Measurements from ENCODE around the gene PSD2.
A peak's percentile ranks its signal among the peaks of the same experiment; 100 is the strongest.

The PSD2 gene

GRCh38 chr5:139859013-139859412, 63.4 kb downstream of the PSD2 start:
- no peak for DNase-seq

DNA sequence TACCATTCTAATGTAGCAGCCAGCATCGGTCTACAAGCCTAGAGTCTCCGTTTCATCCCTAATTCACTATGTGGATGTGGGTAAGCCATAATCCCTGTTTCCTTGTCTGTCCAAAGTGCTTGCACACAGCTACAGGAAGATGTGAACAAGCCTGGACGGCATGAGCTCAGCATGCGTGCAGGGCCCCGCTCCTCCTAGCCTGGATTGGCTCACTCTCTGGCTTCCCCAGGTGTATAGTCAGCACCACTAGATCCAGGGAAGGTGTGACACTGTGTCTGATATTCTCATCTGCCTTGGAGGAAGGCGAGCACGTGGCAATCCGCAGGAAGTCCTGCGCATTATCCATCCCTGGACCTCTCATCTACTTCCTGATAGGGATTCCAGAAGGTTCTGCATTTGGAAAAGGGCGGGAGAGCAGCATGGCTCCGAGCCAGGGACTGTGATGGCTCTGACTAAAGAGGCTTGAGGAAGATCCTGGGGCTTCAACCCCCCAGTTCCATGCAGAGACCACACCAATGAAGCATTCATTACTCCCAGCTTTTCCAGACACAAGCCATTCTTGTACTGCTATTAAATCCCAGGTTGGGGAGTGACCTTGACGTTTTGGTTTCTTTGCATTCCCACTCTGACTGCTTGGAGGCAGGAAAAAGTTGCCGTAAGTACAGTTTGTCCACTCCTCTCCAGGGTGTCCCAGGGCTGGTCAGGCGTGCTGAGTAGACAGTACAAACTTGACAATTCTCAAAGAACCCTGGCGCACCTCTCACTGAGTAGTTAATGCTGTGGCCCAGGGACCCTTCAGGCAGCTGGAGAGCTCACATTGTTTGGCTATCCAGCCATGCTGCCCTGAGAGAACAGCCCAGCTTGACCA, 65.6 kb downstream of the PSD2 start:
- no peak for DNase-seq

DNA sequence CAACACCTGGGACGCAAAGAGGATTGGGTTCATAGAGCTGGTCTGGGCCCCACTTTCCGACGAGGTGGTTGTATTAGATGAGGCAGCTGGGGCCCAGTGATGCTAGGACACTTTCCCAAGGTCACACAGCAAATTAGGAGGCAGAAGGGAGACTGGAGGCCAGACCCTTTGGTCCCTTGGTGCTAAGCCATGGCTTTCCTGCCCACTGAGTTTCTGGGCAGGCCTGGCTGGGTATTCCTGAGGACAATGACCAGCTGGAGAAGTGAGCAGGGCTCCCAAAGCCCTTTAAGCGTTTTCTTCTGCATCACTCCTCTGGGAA, 66.2 kb downstream of the PSD2 start:
- DNase-seq, result no peak

- no peak for DNase-seq
These were observed 66.7 kb downstream of the PSD2 start for GRCh38 chr5:139862313-139862712.

GRCh38 chr5:139862803-139863202, 67.2 kb downstream of the PSD2 start:
- DNase-seq, result no peak

DNA sequence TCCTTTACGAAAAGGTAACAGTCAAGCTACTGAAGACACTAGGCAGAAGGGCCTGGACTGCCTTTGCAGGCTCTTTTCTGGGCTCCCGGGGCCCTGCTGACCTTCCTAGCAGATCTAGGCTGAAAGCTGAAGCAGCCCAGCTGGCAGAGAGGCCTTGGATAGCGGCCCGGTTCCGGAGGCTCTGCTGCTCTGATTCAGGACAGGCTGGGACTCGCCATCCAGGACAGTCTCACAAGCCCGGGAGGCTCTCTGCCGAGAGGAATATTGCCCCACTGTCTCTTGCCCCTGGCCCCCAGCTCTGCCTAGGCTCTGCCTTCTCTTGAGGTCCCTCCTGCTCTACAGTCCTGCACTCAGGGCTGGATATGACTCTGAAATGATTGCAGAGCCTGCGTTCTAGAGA, 67.8 kb downstream of the PSD2 start:
- no peak for DNase-seq

DNA sequence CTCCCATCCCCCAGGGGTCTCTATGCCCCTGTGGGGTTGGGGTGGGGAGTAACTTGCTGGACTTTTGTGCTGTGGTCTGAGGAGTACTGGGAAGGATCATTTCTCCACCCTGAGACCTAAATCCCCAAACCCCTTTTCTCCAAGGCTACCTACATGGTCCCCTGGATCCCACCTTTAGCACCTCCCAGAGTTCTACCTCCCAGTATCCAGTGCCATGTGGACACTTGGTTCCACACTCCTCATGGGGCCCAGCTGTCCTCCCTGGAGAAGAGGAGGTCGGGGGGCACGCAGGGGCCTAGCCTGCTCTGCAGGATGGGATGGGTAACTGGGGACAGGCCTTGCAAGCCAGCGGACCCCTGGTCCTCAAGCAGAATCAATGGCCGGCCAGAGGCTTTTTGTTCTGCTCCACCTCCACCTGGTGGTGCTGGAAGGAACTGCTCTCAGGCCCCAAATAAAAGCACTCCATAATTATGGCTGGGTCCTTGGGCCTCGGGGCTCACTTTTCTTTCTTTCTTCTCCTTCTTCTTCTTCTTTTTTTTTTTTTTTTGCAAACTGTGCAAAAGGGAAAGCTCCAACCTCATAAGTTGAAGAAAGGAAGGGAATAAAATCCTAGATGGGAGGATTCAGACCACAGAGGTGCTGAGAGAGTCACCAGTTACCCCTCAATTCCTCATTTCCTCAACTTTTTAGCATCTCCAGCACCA, 68.4 kb downstream of the PSD2 start:
- peak; percentile 0 for DNase-seq

DNA sequence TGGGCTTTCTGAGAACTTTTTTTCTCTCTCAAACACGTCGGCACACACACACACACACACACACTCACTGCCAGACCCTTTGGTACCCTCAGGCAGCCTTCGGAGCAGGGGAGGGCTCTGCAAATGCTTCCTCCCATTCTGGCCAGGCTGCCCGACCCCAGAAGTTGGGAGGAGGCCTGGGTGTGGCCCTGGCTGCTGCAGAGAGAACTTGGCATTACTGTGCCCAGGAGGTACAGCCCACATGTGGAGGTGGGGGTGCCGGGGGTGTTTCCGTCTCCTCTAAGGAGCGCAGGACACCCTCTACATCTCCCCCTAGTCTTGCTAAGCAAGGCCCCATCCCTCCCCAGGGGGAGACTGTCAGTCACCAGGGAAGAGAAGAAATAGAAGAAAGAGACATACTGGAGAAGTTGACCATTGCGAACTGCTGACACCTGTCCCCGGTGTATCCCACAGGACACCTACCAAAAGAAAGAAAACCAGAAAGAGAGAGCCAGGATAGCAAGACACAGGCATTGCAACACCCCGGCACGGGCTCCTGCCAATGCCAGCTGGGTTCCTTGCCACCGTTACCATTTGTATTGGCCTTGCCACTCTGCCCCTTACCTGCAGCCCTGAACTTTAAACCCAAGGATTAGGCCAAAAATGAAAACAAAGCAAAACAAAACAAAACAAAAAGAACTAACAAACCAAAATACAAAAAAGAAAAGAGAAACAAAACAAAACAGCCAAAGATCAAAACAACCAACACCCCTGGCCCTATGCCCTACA, 69.3 kb downstream of the PSD2 start:
- DNase-seq, result no peak

GRCh38 chr5:139867109-139867508, 71.5 kb downstream of the PSD2 start:
- DNase-seq, result no peak

GRCh38 chr5:139867581-139867980, 72.0 kb downstream of the PSD2 start:
- no peak for DNase-seq

GRCh38 chr5:139869042-139869790, 73.6 kb downstream of the PSD2 start:
- DNase-seq, result no peak

GRCh38 chr5:139870677-139871076, 75.1 kb downstream of the PSD2 start:
- no peak for DNase-seq

DNA sequence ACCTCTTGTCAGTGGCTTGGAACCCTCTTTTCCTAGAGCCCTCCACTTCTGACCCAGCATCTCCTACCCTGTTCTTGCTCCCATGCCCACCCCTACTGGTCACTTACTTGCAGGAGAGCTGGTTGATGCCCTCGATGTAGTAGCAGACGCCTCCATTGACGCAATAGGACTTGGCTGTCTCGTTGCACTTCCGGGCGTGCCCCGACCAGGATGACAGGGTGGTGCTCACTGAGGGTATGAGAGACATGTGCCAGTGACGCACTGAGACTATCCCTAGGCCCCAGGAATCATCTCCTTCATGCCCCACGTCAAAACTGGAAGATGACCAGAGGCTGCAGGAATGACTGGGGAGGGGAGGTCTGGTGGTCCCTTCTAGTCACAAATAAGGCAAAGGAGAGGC, 76.0 kb downstream of the PSD2 start:
- DNase-seq, result no peak

- no peak for DNase-seq
These were observed 76.6 kb downstream of the PSD2 start for GRCh38 chr5:139872052-139872766.

- no peak for DNase-seq
These were observed 77.5 kb downstream of the PSD2 start for GRCh38 chr5:139872851-139873794.

DNA sequence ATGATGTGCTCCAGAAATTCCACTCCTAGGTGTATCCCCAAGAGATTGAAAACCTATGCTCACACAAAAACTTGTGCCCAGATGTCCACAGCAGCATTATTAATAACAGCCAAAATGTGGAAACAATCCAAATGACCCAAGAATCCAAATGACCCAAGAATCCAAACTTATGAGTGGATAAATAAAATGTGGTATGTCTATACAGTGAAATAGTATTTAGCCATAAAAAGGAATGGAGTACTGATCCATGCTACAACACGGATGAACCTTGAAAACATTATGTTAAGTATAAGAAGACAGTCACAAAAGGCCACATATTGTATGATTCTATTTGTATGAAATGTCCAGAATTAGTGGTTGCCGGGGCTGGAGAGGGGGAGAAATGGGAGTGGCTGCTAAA, 80.3 kb downstream of the PSD2 start:
- no peak for DNase-seq

DNA sequence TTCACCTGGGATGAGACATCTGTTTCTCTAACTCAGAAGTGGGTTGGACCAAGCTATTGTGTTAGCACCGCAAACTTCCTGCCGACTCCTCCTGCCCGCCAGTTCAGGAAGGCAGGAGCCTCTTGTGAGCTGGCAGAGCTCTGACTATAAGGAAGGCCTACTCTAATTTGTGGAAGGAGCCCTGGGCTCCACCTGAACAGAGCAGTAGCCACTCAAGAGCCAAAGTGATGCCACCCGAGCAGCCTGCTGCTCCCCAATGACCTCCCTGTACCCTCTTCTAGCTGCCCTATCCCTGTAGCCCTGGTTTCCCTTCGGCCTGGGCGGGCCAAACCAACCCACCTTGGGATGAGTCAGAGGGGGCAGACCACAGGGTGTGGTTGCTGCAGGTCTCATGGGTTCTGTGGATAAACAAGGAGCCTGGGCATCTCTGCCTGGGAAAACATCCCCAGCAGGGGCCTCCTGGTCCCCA, 81.6 kb downstream of the PSD2 start:
- DNase-seq, result no peak

DNA sequence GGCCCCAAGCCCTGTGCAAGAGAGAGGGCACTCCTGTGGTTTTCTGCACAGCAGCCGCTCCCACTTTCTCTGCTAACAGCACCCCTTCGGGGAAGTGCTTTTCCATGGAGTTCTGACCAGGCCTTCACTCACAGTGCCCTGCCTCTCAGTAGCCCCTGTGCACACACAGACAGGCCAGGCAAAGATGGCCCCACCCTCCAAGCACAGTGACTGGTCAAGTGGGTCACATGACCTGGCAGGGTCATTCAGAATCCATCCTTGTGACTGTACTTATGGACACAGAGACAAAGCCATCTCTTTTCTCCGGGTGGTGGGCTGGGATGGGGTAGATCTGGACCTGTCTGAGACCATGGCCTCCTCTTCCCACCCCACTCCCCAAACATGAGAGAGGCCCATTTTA, 82.5 kb downstream of the PSD2 start:
- DNase-seq, result no peak

DNA sequence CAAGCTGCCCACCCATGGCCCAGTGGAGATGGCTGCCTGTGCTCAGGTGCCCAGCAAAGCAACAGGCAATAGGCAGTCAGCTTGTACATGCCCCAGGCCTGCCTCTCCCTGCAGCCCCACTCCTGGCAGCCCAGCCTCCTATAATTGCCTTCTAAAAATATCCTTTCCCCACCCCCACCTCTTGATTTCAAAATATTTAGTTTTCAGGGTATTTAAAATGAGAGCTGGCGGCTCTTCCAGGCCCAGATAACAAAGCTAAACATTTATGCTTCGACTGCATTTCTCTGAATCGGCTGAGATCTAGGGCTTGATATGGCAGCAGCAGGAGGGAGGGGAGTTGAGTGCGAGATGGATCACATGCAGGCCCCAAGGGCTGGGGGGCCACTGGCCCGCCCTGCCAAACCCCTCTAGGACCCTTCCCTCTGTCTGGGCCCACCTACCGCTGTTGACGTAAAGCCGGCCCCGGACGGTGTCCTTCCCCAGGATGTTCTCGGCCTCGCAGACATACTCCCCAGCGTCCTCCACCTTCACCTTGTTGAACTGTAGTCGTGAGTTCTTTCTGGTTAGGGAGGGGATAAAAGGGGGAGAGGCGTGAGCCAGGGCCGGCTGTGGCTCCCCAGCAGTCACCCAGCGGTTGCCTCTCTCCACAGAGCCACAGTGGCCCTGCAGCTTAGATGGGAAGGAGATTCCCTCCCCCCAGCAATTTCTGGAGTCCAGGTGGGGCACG, 85.0 kb downstream of the PSD2 start:
- no peak for DNase-seq

DNA sequence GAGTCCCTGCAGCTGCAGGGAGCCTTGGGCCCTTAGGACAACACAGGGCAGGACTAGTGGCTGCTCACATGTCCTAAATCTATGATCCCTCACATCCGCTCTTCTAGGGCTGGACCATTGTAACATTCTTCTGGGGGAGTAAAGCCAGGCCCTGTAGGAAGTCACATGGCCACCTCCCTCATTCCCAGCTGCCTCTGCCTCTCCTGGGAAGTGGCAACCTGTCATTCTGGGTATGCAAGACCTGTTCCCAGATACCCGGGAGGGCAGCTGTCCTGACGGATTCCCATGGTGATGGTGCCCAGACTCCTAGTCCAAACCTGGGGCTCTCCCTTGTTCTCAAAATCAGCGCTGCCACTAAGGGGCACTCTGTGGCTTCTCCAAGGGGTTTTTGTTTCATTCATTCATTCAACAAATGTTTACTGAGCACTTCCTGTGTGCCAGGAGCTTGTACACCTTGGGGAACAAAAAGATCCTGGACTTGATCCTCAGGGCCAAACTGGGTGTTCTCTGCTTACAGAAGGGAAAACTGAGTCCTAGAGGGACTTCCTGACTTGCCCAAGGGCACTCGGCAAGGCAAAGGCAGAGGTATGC, 85.6 kb downstream of the PSD2 start:
- no peak for DNase-seq
